Right lobe of liver (tissue), 4 donors: ENCODE measurements around the gene RAB11FIP3.

Source experiments
- POLR2A ChIP-seq: fragments of 450-650 bp; IDR thresholded peaks from one replicate; pipeline ENCODE4 v1.6.1; 2017; ENCODE audit warnings: antibody characterized with exemption, mild to moderate bottlenecking
- TF ChIP-seq, protein P1 (sequence below), 4 donors: fragments of 200-600 bp in 3 of 4; fragments of 450-650 bp in 1 of 4; IDR thresholded peaks; one replicate each; pipeline versions ENCODE4 v1.5.1 to v1.8.0; 2016 to 2022; ENCODE audit warnings: antibody characterized with exemption in 4 of 4, mild to moderate bottlenecking in 2 of 4
- donor health status: DM: no; HTN: no; CAD: no.
- donor health status: DM: no; HTN: no; CAD: no.
- donor health status: DM: no; HTN: yes; CAD: no.

DNA sequence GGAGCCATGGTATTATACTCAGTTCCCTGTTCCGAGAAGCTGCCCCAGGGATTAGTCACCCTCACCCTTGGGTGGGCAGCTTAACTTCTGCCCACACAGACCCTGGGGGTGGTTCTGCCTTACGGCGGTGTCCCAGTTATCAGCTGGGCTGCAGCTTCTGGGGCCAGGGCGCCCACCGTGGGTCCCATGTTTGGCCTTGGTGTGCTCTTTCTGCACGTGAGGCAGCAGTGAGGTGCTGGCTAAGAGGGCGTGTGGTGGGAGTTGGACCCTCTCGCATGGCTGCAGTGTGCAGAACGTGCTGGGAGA lies 46.7 kb downstream of the RAB11FIP3 start:
- TF ChIP-seq, protein P1, sequence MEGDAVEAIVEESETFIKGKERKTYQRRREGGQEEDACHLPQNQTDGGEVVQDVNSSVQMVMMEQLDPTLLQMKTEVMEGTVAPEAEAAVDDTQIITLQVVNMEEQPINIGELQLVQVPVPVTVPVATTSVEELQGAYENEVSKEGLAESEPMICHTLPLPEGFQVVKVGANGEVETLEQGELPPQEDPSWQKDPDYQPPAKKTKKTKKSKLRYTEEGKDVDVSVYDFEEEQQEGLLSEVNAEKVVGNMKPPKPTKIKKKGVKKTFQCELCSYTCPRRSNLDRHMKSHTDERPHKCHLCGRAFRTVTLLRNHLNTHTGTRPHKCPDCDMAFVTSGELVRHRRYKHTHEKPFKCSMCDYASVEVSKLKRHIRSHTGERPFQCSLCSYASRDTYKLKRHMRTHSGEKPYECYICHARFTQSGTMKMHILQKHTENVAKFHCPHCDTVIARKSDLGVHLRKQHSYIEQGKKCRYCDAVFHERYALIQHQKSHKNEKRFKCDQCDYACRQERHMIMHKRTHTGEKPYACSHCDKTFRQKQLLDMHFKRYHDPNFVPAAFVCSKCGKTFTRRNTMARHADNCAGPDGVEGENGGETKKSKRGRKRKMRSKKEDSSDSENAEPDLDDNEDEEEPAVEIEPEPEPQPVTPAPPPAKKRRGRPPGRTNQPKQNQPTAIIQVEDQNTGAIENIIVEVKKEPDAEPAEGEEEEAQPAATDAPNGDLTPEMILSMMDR (IDR thresholded peaks at IDR 0.05) = no peak
- TF ChIP-seq POLR2A = no peak
